Stimulated activated CD8-positive, alpha-beta memory T cell treated with anti-CD3 and anti-CD28 coated beads, Interleukin-4, amount 100 ng/mL, for 1 hour (primary cell): ENCODE data around the gene PRKCG.
"Not testable (repeated sequence)": the region's sequence is repeated elsewhere in the genome, so short reads cannot be mapped to it uniquely, and the experiment has no call there.

ENCODE experiments used
- DNase-seq, 2 donors: peaks; one replicate each; pipeline ENCODE4 v3.0.0-alpha.2; 2020; ENCODE audit warnings: low read depth in 2 of 2, low spot score in 1 of 2

Gene PRKCG

GRCh38 chr19:53881482-53882390 is at the start of gene PRKCG:
PRKCG (plus strand) TSS chr19:53882197; CDS start chr19:53882495, 298 bp downstream.
- no peak for DNase-seq

- DNase-seq, result not testable (repeated sequence)
These were observed 49.1 kb upstream of the PRKCG start for GRCh38 chr19:53832861-53833260.

GRCh38 chr19:53838446-53838845 is 43.6 kb upstream of the PRKCG start:
- DNase-seq, result not testable (repeated sequence)

GRCh38 chr19:53840241-53840640 is 41.8 kb upstream of the PRKCG start:
- not testable (repeated sequence) for DNase-seq

- not testable (repeated sequence) for DNase-seq
These were observed 41.1 kb upstream of the PRKCG start for GRCh38 chr19:53840914-53841313.

- no peak for DNase-seq
These were observed 37.1 kb upstream of the PRKCG start for GRCh38 chr19:53844849-53845246.

GRCh38 chr19:53847555-53847954 is 34.4 kb upstream of the PRKCG start:
- DNase-seq, result no peak

GRCh38 chr19:53849237-53849676 is 32.7 kb upstream of the PRKCG start:
- no peak for DNase-seq

- DNase-seq, result no peak
These were observed 28.3 kb upstream of the PRKCG start for GRCh38 chr19:53853707-53854106.

- no peak for DNase-seq
These were observed 17.6 kb upstream of the PRKCG start for GRCh38 chr19:53864308-53864836.

GRCh38 chr19:53865523-53865917 is 16.5 kb upstream of the PRKCG start:
- DNase-seq, result no peak

GRCh38 chr19:53865918-53866864 is 15.8 kb upstream of the PRKCG start:
- no peak for DNase-seq

- DNase-seq, result no peak
These were observed 15.2 kb upstream of the PRKCG start for GRCh38 chr19:53866865-53867224.

- DNase-seq, result peak; percentile 99
These were observed 14.5 kb upstream of the PRKCG start, which contains the start of gene MYADM for GRCh38 chr19:53867225-53868090. MYADM (plus strand) TSS chr19:53867883; CDS start chr19:53873530, 5,647 bp downstream.

GRCh38 chr19:53868091-53868891 is 13.7 kb upstream of the PRKCG start:
- no peak for DNase-seq

GRCh38 chr19:53868892-53869804 is 12.8 kb upstream of the PRKCG start:
- DNase-seq, result peak; percentile 70 to 76

GRCh38 chr19:53869805-53870484 is 12.1 kb upstream of the PRKCG start:
- not testable (repeated sequence) for DNase-seq

GRCh38 chr19:53870485-53870844 is 11.5 kb upstream of the PRKCG start:
- no peak for DNase-seq
